Cardiac fibroblast (primary cell): ENCODE data around the gene TMEM140.

Experiments used
- DNase-seq, 2 donors: peaks; one replicate each; pipeline versions ENCODE4 v3.0.0 to v3.0.0-alpha.2; 2010; ENCODE audit warnings: low read depth in 2 of 2
- H3K4me3 ChIP-seq, 2 donors: replicated peaks in 1 of 2; 1 replicate in 1 of 2; 2 replicates in 1 of 2; pipeline ENCODE4 v1.5.1; 2011; ENCODE audit warnings: low read depth in 2 of 2, low read length in 2 of 2, mild to moderate bottlenecking in 2 of 2, moderate library complexity in 1 of 2
- TF ChIP-seq, protein P1 (sequence below): IDR thresholded peaks from one replicate; pipeline ENCODE4 v1.5.1; 2011; ENCODE audit warnings: low read depth, mild to moderate bottlenecking, low read length, inconsistent platforms

TMEM140 gene

DNA sequence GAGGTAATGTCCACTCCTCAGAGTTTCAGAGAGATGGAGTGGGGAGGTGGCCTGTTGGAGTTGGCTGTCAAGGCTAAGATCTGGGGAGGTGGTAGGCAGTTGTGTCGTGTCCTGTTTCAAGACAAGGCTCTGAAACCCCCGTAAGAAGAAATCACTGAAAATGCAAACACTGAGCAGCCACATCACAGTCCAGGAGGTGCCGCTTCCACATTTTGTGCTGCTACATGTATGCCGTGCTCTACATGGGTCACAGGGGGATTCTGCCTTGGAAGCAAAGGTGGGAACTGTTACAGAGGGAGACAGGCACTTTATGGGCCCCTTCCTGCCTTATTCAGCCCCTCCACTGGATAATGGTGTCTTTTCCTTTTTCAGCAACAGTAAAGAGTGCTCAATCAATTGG lies 51.6 kb downstream of the TMEM140 start:
- TF ChIP-seq, protein P1, sequence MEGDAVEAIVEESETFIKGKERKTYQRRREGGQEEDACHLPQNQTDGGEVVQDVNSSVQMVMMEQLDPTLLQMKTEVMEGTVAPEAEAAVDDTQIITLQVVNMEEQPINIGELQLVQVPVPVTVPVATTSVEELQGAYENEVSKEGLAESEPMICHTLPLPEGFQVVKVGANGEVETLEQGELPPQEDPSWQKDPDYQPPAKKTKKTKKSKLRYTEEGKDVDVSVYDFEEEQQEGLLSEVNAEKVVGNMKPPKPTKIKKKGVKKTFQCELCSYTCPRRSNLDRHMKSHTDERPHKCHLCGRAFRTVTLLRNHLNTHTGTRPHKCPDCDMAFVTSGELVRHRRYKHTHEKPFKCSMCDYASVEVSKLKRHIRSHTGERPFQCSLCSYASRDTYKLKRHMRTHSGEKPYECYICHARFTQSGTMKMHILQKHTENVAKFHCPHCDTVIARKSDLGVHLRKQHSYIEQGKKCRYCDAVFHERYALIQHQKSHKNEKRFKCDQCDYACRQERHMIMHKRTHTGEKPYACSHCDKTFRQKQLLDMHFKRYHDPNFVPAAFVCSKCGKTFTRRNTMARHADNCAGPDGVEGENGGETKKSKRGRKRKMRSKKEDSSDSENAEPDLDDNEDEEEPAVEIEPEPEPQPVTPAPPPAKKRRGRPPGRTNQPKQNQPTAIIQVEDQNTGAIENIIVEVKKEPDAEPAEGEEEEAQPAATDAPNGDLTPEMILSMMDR = no peak
- no peak overlapping the region for H3K4me3 ChIP-seq
- DNase-seq = no peak

DNA sequence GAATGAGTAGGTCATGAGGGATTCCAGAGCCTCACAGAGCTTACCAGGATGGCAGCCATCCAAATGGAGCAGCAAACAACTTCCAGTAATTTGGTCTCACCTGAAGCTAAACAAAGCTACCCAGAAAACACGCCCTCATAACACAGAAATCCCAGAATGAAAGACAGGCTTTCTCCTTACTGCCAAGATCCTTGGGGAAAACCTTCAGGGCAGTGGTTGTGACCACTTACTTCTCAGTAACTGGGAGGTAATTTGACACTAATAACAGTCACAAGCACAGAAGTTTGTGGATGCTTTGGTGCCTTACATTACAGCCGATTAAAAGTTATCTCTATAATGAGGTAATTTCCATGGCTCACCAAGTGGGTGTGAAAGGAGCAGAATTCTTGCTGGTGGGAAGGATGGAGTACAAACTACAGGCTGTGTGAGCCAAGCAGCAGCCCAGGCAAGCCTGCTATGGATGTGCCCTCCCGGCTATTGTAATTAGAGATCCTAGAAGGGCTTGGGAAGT lies 53.0 kb downstream of the TMEM140 start:
- no peak for DNase-seq
- no peak overlapping the region for H3K4me3 ChIP-seq
- TF ChIP-seq, protein P1 = no peak

DNA sequence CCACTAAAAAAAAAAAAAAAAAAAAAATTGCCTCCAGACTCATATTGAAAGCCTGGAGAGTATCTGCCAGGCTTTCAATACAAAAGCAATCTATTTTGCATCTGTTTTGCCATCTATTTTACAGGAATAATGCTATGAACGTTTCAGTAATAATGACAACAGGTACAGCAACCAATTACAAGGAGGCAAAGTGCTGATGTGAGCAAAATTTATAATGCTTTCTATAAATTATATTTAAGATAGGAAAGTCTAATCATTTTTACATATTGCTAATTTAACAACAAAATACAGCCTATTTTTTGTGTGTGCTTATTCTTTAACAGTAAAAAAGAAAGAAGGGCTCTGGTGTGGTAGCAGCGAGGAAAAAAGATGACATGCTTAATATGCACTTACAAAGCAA lies 53.5 kb downstream of the TMEM140 start:
- TF ChIP-seq, protein P1 = no peak
- DNase-seq = no peak
- no peak overlapping the region for H3K4me3 ChIP-seq

DNA sequence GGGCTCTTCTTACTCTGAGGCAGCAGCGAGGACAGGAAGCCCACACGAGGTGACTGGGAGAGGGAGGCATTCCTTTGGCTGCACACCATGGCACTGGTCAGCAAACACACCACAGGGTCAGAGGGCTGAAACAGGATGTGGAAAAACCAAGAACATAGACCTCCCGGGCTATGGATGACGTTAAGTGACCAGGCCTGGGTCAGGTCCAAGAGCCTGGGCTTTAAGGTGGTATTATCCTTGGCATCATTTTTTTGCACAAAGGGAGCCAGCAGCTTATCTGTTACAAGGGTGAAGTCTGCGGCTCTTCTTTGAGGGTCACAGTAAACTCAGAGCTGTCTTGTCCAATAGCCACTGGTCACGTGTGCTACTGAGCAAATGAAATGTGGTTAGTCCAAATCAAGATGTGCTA lies 56.5 kb downstream of the TMEM140 start:
- no peak overlapping the region for H3K4me3 ChIP-seq
- TF ChIP-seq, protein P1 = no peak
- DNase-seq = peak; percentile 73 to 75

DNA sequence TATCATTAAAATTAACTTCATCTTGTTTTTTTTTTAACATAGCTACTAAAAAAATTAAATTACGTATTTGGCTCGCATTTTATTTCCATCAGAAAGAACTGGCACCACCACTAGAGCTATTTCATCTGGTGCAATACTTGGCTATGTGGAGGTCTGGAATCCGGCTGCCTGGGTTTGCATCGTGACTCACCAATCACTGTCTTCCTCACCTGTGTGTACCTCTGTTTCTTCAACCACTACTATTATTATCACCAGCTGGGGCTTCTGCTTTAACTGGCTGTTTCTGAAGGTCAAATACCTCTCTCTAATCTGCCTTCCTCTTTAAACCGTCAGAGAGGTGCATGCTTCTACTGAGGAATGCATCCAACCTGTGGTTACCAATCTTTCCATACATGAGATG lies 57.0 kb downstream of the TMEM140 start:
- no peak overlapping the region for H3K4me3 ChIP-seq
- TF ChIP-seq, protein P1 = no peak
- DNase-seq = no peak

DNA sequence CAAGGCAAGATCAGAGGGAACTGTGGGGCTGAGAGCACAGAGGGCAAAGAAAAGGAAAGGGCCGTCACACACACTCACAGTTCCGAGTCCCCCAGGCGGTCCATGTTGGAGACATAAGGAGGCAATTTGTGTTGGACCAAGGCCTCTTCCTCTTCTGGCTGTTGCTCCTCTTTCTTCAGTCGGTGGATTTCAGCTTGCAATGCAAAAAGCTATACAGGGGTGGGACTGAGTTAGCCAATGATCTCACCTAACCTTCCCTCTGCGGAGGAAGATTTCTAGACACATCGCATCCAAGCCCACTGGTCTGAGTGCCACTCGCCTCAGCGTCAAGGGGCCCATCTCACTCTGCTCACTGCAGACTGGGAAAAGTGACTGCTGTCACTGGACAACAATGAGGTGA lies 58.0 kb downstream of the TMEM140 start:
- no peak for DNase-seq
- TF ChIP-seq, protein P1 = no peak
- no peak overlapping the region for H3K4me3 ChIP-seq

DNA sequence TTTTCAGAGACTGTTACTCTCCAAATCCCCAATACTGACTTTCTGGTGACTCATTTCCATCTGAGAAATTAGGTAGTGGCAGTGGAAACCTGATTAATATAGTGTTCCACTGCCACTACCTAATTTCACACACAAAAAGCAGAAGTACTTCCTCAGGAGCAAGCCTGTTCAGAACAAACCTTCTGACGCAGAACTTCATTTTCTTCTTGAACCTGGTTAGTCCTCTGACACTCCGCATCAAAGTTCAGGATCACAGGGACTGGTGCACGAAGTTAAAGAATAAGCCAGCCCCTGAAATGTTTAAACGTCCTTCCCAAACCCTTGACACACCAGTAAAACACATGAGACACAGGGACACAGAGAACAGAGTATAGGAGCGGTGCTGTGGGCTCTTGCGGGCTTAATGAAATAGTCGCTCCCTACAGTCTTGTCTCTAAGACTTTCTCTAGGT lies 59.1 kb downstream of the TMEM140 start:
- TF ChIP-seq, protein P1 = no peak
- DNase-seq = no peak
- no peak overlapping the region for H3K4me3 ChIP-seq
